Pancreas (tissue), 10 donors: ENCODE measurements around the gene FARS2. TPM values are rescaled to one million over a fixed set of nuclear protein-coding genes. Genes with fewer than 3 reads are reported as not detected.
A peak's percentile ranks its signal among the peaks of the same experiment; 100 is the strongest.

Experiments used
- ATAC-seq, 4 donors: fragments of 200-7000 bp; cut with Tn5 transposase; one replicate each; pipeline versions ENCODE4 v1.8.0 to v1.9.1; 2020; ENCODE audit warnings: mild to moderate bottlenecking in 4 of 4, moderate library complexity in 4 of 4
- DNase-seq, 6 donors: peaks; one replicate each; pipeline ENCODE4 v3.0.0-alpha.2; 2020
- FAIRE-seq: peaks from 2 replicates; lab custom pipeline; 2012; peaks lifted over from hg19 to GRCh38; lab: Jason Lieb, UNC
- H3K27ac ChIP-seq, 4 donors: fragments of 200-600 bp; sonication (generic); 1 replicate in 3 of 4; 2 replicates in 1 of 4; pipeline versions ENCODE4 v1.5.0 to v1.8.0; 2020
- H3K27me3 ChIP-seq, 4 donors: fragments of 200-600 bp; one replicate each; pipeline ENCODE4 v1.8.0; 2021
- H3K36me3 ChIP-seq, 3 donors: fragments of 200-600 bp; sonication (generic) in 1 of 3; one replicate each; pipeline versions ENCODE4 v1.5.0 to v1.8.0; 2020 to 2021
- H3K4me1 ChIP-seq, 3 donors: fragments of 200-600 bp; one replicate each; pipeline ENCODE4 v1.8.0; 2021
- H3K4me3 ChIP-seq, 4 donors: fragments of 200-600 bp; sonication (generic) in 2 of 4; one replicate each; pipeline versions ENCODE4 v1.5.0 to v1.8.0; 2020 to 2021
- H3K9me3 ChIP-seq, 4 donors: fragments of 200-600 bp; one replicate each; pipeline ENCODE4 v1.8.0; 2021
- CTCF ChIP-seq, 4 donors: fragments of 200-600 bp; sonication (generic) in 3 of 4; IDR thresholded peaks; one replicate each; pipeline versions ENCODE4 v1.5.0 to v1.8.0; 2021; ENCODE audit warnings: antibody characterized with exemption in 4 of 4
- WGBS, 2 donors: extraction: QIAGEN DNeasy Blood & Tissue Kit; methylation state at CpG; one replicate each; pipeline ENCODE4 v1.1.7; 2013; 5-methylcytosine and 5-hydroxymethylcytosine counted together
- intact Hi-C, 3 donors: fragments of 100-400 bp; cut with DNase I; formaldehyde crosslinking; loops; one replicate each; pipeline versions ENCODE4 v1.11.1 to v1.14.2; 2022
- polyA plus RNA-seq, 2 donors: library from polyadenylated mRNA; stranded (reverse); fragments of 200-250 nt; gene quantifications; one replicate each; pipeline ENCODE4 v1.2.3, GENCODE V29; 2013
- total RNA-seq, 6 donors: library from RNA; stranded (reverse); fragmentation: NEBNext Ultra II Directional in 4 of 6; extraction: Animal tissue kit (Norgen Biotek cat#: 25700) in 4 of 6; gene quantifications; one replicate each; pipeline versions ENCODE4 v1.2.1 to v1.2.4, GENCODE V29; 2021 to 2023
- donor health status: healthy with polysubstance abuse.
- donor health status: DM: no; HTN: no; CAD: no; lungs with moderate emphysema.
- donor health status: DM: no; HTN: no; CAD: no.
- donor health status: control.
- donor health status: control.
- donor health status: Bipolar disorder and iron deficiency.
- donor health status: DM: yes; HTN: yes; CAD: no.
- donor health status: DM: no; HTN: no; CAD: no.
- donor health status: DM: no; HTN: no; CAD: no.
- donor health status: DM: yes; HTN: yes; CAD: no.

Gene FARS2
- total and polyA plus RNA-seq, 8 donors: 4.1 to 10.3 (median 7.5) TPM

GRCh38 chr6:5261545-5262109 is 314 bp downstream of the FARS2 start:
- FAIRE-seq (no peak), DNase-seq (no peak), ATAC-seq (no peak)
- no peaks in the 10 kb centered on the region for H3K36me3 ChIP-seq
- 0 to 1% methylated on average over 19 of the region's 19 CpGs for WGBS, 2 donors
- intact Hi-C loops: no loop called here
- peak overlapping the region; percentile 91 to 96 (median 94) for H3K27ac ChIP-seq
- no peaks in the 10 kb centered on the region for H3K27me3 ChIP-seq
- no peaks in the 10 kb centered on the region for H3K9me3 ChIP-seq
- peaks cover 0 to 14% (median 13%) of the 10 kb centered on the region in 3 donors for H3K4me1 ChIP-seq
- peak overlapping the region; percentile 43 to 71 (median 60) for H3K4me3 ChIP-seq
- TF ChIP-seq CTCF (IDR thresholded peaks at IDR 0.05): no peak

DNA sequence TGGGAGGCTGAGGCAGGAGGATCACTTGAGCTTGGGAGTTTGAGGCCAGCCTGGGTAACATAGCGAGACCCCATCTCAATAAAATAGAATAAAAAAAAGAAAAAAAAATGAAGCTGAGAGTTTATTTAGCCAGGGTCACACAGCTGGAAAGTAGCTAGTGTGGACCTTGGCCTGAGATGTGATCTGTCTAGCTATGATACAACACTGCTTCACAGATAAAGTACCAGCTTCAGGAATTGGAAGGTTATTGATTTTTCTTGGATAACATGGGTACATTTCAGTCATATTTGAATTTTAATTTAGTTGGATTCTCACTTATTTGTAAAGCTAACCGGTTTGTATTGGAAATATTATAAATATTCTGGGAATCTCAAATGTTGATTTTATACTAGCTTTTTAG is 5.1 kb downstream of the FARS2 start:
- 86 to 87% methylated on average over 2 of the region's 2 CpGs for WGBS, 2 donors
- Histone ChIP-seq H3K36me3 (no peaks in the 10 kb centered on the region), H3K9me3 (no peaks in the 10 kb centered on the region), H3K4me3 (no peak overlapping the region), H3K4me1 (peaks cover 0 to 9% (median 6%) of the 10 kb centered on the region in 3 donors), H3K27ac (no peak overlapping the region), H3K27me3 (no peaks in the 10 kb centered on the region)
- ATAC-seq (no peak), FAIRE-seq (no peak), DNase-seq (no peak)
- TF ChIP-seq CTCF (IDR thresholded peaks at IDR 0.05): no peak
- intact Hi-C loops: no loop called here

- no peak for TF ChIP-seq CTCF (IDR thresholded peaks at IDR 0.05)
- no peaks in the 10 kb centered on the region for H3K27me3 ChIP-seq
- H3K27ac ChIP-seq: no peak overlapping the region
- intact Hi-C loops: no loop called here
- DNase-seq (no peak), ATAC-seq (no peak), FAIRE-seq (no peak)
- no peaks in the 10 kb centered on the region for H3K4me1 ChIP-seq
- WGBS, 2 donors: 65 to 74% methylated on average over 5 of the region's 5 CpGs
- H3K9me3 ChIP-seq: no peaks in the 10 kb centered on the region
- no peaks in the 10 kb centered on the region for H3K36me3 ChIP-seq
- H3K4me3 ChIP-seq: no peak overlapping the region
These were observed 8.9 kb downstream of the FARS2 start for GRCh38 chr6:5270093-5270680.

- 91 to 92% methylated on average over 6 of the region's 6 CpGs for WGBS, 2 donors
- intact Hi-C loops: no loop called here
- FAIRE-seq (no peak), DNase-seq (no peak), ATAC-seq (no peak)
- no peaks in the 10 kb centered on the region for H3K9me3 ChIP-seq
- no peak overlapping the region for H3K4me3 ChIP-seq
- H3K27ac ChIP-seq: no peak overlapping the region
- no peaks in the 10 kb centered on the region for H3K4me1 ChIP-seq
- H3K27me3 ChIP-seq: no peaks in the 10 kb centered on the region
- H3K36me3 ChIP-seq: no peaks in the 10 kb centered on the region
- no peak for TF ChIP-seq CTCF (IDR thresholded peaks at IDR 0.05)
These were observed 10.6 kb downstream of the FARS2 start for GRCh38 chr6:5271926-5272325.

DNA sequence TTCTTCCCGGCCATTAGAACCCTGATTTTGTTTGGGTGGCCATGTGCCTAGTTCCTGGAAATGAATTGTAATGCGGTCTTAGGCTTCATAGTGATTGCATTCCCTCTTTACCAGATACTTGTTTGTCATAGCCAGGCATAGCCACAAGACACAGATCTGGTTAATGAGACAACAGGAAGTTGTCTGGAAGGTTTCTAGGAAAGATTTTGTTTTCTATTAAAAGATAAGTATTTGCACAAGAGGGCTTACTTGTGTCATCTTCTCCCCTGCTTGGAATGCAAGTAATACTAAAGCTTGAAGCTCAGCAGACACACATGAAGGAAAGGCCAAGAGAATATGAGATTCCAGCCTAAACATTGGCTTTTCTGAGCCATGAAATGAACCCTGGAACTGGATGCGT is 12.9 kb downstream of the FARS2 start:
- no peak for FAIRE-seq
- no peak for ATAC-seq
- 96 to 99% methylated on average over 3 of the region's 3 CpGs for WGBS, 2 donors

More for the DNA sequence above, 12.9 kb downstream of the FARS2 start:
- Histone ChIP-seq H3K27me3 (no peaks in the 10 kb centered on the region), H3K36me3 (no peaks in the 10 kb centered on the region), H3K9me3 (no peaks in the 10 kb centered on the region), H3K4me3 (no peak overlapping the region), H3K27ac (no peak overlapping the region), H3K4me1 (no peaks in the 10 kb centered on the region)
- no peak for TF ChIP-seq CTCF (IDR thresholded peaks at IDR 0.05)
- no peak for DNase-seq
- intact Hi-C loops: no loop called here
